HG02588 (cell line): Measurements from ENCODE around the gene MLXIPL.
"Not testable (repeated sequence)": the region's sequence is repeated elsewhere in the genome, so short reads cannot be mapped to it uniquely, and the experiment has no call there.

Experiments
- ATAC-seq: cut with Tn5 transposase; IDR thresholded peaks from one replicate; pipeline ENCODE4 v1.9.1; 2021; ENCODE audit warnings: mild to moderate bottlenecking, moderate library complexity; ENCODE audit not compliant: unreplicated experiment

MLXIPL gene

GRCh38 chr7:73645643-73646174 is 21.4 kb upstream of the MLXIPL start:
- ATAC-seq: no peak

- no peak for ATAC-seq
Observed at GRCh38 chr7:73644688-73645286, 20.5 kb upstream of the MLXIPL start.

GRCh38 chr7:73642834-73643233 is 18.5 kb upstream of the MLXIPL start:
- no peak for ATAC-seq

GRCh38 chr7:73638911-73639310 is 14.6 kb upstream of the MLXIPL start:
- no peak for ATAC-seq

- ATAC-seq: no peak
Observed at GRCh38 chr7:73635428-73636200, 11.3 kb upstream of the MLXIPL start.

- ATAC-seq: no peak
Observed at GRCh38 chr7:73633844-73634243, 9.5 kb upstream of the MLXIPL start.

GRCh38 chr7:73633323-73633722 is 9.0 kb upstream of the MLXIPL start:
- no peak for ATAC-seq

GRCh38 chr7:73631558-73631957 is 7.2 kb upstream of the MLXIPL start:
- no peak for ATAC-seq

GRCh38 chr7:73628504-73628903 is 4.2 kb upstream of the MLXIPL start:
- no peak for ATAC-seq

- ATAC-seq: no peak
Observed at GRCh38 chr7:73626814-73627213, 2.5 kb upstream of the MLXIPL start.

- no peak for ATAC-seq
Observed at GRCh38 chr7:73625276-73625675, 954 bp upstream of the MLXIPL start.

- ATAC-seq: no peak
Observed at GRCh38 chr7:73624669-73625001, 313 bp upstream of the MLXIPL start.

- no peak for ATAC-seq
Observed at GRCh38 chr7:73622909-73623797, 1.2 kb downstream of the MLXIPL start.

GRCh38 chr7:73622527-73622908 is 1.8 kb downstream of the MLXIPL start:
- no peak for ATAC-seq

- ATAC-seq: no peak
Observed at GRCh38 chr7:73621168-73622063, 2.9 kb downstream of the MLXIPL start.

- not testable (repeated sequence) for ATAC-seq
Observed at GRCh38 chr7:73619394-73619793, 4.9 kb downstream of the MLXIPL start.

- ATAC-seq: no peak
Observed at GRCh38 chr7:73618538-73618937, 5.8 kb downstream of the MLXIPL start.

GRCh38 chr7:73617520-73617919 is 6.8 kb downstream of the MLXIPL start:
- not testable (repeated sequence) for ATAC-seq

GRCh38 chr7:73615886-73616285 is 8.4 kb downstream of the MLXIPL start:
- no peak for ATAC-seq

- ATAC-seq: not testable (repeated sequence)
Observed at GRCh38 chr7:73614937-73615336, 9.4 kb downstream of the MLXIPL start.
